ENCODE data around the gene RFLNA. TPM values are rescaled to one million over a fixed set of nuclear protein-coding genes. Genes with fewer than 3 reads are reported as not detected.
A peak's percentile ranks its signal among the peaks of the same experiment; 100 is the strongest.

Gene RFLNA
- total RNA-seq, 1 experiment from 2014 or later, result 10.6 TPM

GRCh38 chr12:124357616-124358015, 62.7 kb downstream of the RFLNA start:
- Histone ChIP-seq H3K18ac (ENCODE audit: insufficient read length, low read depth, low read length) (no peak overlapping the region), H3K23me2 (ENCODE audit: insufficient read length, low read depth, low read length, poor library complexity, severe bottlenecking) (no peaks in the 10 kb centered on the region), H3K56ac (ENCODE audit: insufficient read length, low read depth, low read length) (no peak overlapping the region), H2BK5ac (ENCODE audit: insufficient read length, low read length) (no peak overlapping the region), H3K9ac (ENCODE audit: extremely low read depth, insufficient read length, low read length) (no peak overlapping the region), H3K4me2 (ENCODE audit: insufficient read depth, insufficient read length, low read length) (no peak overlapping the region), H4K8ac (replicated peaks; ENCODE audit: insufficient read length, low read depth, low read length) (no peak overlapping the region), H2BK120ac (ENCODE audit: low read depth, low read length, poor library complexity, severe bottlenecking) (no peak overlapping the region), H3K27me3 (ENCODE audit: insufficient read depth, low read length) (no peaks in the 10 kb centered on the region), H3K79me2 (ENCODE audit: insufficient read depth, low read length) (no peaks in the 10 kb centered on the region), H4K91ac (ENCODE audit: insufficient read length, low read depth, low read length) (no peak overlapping the region), H3K4me1 (ENCODE audit: insufficient read depth, low read length) (no peaks in the 10 kb centered on the region), H3T11ph (ENCODE audit: low read length) (no peak overlapping the region), H3K14ac (ENCODE audit: insufficient read depth, low read length) (no peak overlapping the region), H2BK12ac (ENCODE audit: insufficient read length, low read depth, low read length) (no peak overlapping the region), H4K20me1 (ENCODE audit: control insufficient read depth, insufficient read depth, insufficient read length) (no peaks in the 10 kb centered on the region), H2AFZ (ENCODE audit: low read length) (no peak overlapping the region), H3K23ac (ENCODE audit: insufficient read length, low read depth, low read length) (no peak overlapping the region), H3K27ac (ENCODE audit: insufficient read length, low read depth, low read length) (no peak overlapping the region), H3K9me3 (ENCODE audit: control insufficient read depth, low read depth, low read length) (no peaks in the 10 kb centered on the region), H4K5ac (ENCODE audit: insufficient read length, low read depth, low read length) (no peak overlapping the region), H2BK15ac (ENCODE audit: low read depth, low read length) (no peak overlapping the region), H3K4ac (ENCODE audit: low read depth, low read length) (no peak overlapping the region), H3K79me1 (ENCODE audit: insufficient read depth, low read depth, low read length, poor library complexity, severe bottlenecking) (no peaks in the 10 kb centered on the region), H2BK20ac (ENCODE audit: low read depth, low read length, poor library complexity, severe bottlenecking) (no peak overlapping the region), H2AK5ac (ENCODE audit: insufficient read length, low read length) (no peak overlapping the region)
- no peak overlapping the region for H3K4me3 Mint-ChIP-seq
- WGBS (ENCODE audit: extremely low coverage, insufficient read length, low lambda C conversion rate), result no CpG with 5 or more reads among the region's 15 CpGs
- H3K36me3 Mint-ChIP-seq (ENCODE audit: insufficient read depth in 1 of 3, low read depth in 3 of 3), result peaks cover 25 to 63% (median 60%) of the 10 kb centered on the region in 3 experiments
- TF ChIP-seq CTCF (conservative IDR thresholded peaks at IDR 0.05), result no peak
- H3K27ac Mint-ChIP-seq, result peak overlapping the region in 1 of 3 experiments; percentile 56; a peak in 1 of 7 replicates
- no peaks in the 10 kb centered on the region for H3K4me1 Mint-ChIP-seq
- H3K27me3 Mint-ChIP-seq (ENCODE audit: low read depth), result no peaks in the 10 kb centered on the region; the same call in 1 of the 2 replicates
- H3K9me3 Mint-ChIP-seq, result no peaks in the 10 kb centered on the region; a peak in 1 of 5 replicates
- no peak for DNase-seq
